H1 (cell line): ENCODE results near the gene LIMS1. TPM values are rescaled to one million over a fixed set of nuclear protein-coding genes. Genes with fewer than 3 reads are reported as not detected.

Experiments
- NRF1 ChIP-seq: IDR thresholded peaks from 2 replicates; pipeline ENCODE4 v1.6.1; 2011; ENCODE audit warnings: mild to moderate bottlenecking, low read depth, low read length, improper control_type of control experiment
- polyA plus RNA-seq, 7 experiments: library from polyadenylated mRNA; depleted of rRNA in 3 of 7; stranded (reverse) in 5 of 7; unstranded in 2 of 7; fragments of >200 nt in 5 of 7; fragments of 200-250 nt in 2 of 7; gene quantifications; 1 replicate in 5 of 7; 2 replicates in 1 of 7; 4 replicates in 1 of 7; pipeline versions ENCODE4 v1.2.1 to v1.2.3, GENCODE V29; 2011 to 2013; ENCODE audit warnings: missing spikeins in 2 of 7, mixed read lengths in 2 of 7
- total RNA-seq: library from RNA; stranded (reverse); fragmentation: NEBNext Ultra II Directional; extraction: Animal tissue kit (Norgen Biotek cat#: 25700); gene quantifications from 2 replicates; pipeline ENCODE4 v1.2.1, GENCODE V29; 2021

The LIMS1 gene
- total and polyA plus RNA-seq, 2 of the 8 experiments (the other 6 are each of a cell fraction or from before 2014, with no cell fraction given): 24.1 to 36.7 TPM

DNA sequence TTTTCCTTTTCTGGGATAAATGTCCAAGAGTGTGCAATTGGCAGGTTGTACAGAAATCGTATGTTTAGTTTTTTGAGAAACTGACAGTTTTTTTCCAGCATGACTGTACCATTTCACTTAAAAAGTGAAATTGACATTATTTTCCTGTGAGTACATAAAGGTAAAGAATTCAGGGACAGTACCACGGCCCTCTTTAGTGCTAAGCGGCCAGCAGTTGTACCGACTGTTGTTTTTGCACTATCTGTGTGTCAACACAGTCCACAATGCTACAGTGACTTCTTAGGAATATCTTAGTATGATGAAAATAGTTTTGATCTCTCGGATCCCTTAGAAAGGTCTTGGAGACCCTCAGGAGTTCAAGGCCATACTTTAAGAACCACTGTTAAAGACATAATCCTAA, 2.6 kb downstream of the LIMS1 start (continued):
- TF ChIP-seq NRF1: no peak
- TF ChIP-seq, all 59 proteins: peak for 0
